GM04504 (cell line): ENCODE results near the gene KPNB1.

Experiments
- DNase-seq: peaks from one replicate; pipeline ENCODE4 v3.0.0-alpha.2; 2012; ENCODE audit warnings: low read depth

Gene KPNB1

DNA sequence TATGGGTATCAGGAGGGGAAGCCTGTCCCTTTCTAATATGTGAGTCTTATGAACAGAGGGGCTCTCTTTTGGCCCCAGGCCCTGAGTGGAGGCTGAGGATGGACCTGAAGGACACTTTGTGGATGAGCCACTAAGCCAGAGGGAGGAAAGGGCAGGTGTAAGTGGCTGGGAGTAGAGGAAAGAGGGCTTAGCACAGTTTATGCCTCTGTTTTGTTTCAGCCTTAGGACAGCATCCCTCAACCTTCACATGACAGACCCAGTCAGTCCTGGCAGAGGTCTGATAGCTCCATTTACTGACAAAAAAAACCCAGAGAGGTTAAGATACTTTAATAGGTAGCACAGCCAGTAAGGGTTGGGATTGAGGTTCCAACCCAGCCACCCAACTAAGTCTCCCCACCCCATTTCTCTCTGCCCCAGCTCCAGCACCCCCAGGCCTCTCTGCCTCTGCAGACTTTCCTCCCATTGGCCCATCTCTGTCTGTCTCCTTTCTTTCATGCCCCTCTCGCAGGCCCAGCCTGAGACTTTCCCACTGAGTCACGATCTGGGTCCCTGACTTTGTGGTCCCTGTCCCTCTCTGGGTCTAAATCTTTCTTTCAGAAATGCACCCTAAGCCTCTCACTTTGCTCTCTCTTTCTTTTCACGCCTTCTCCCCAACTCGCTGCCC is 78.6 kb downstream of the KPNB1 start:
- DNase-seq, result no peak

DNA sequence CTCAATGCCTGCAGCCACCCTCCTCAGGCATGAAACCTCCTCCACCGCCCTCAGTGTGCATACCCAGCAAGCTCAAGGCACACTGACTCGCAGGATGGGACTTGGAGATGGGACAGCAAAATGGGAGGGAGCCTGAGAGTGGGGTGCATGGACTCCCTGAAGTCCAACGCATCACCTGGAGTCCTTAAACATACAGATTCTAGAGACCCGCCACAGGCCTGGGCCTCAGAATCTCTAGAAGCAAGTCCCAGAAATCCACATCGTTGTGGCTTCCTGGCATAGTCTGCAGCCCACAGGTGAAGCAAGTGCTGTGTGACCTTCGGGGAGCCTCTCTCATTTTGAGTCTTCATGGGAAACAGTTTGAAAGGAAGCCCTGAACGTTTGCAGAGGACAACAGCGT is 79.8 kb downstream of the KPNB1 start:
- DNase-seq, result no peak

DNA sequence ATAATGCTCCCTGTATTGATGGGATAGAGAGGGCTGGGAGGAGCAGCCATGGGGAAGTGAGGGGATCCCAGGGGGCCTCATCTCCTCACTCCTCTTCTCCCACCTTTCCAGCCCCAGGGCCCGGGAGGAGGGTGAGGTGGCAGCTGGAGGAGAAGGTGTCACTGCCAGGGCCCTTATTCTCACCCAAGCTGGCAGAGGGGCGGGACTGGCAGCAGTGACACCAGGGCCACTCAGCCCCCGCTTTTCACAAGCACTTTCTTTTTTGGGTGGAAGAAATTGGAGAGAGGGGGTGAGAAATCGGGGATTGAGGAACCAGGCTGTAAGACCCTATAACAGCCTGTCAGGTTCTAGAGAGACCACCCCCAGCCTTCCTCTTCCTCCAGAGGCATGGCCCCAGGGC is 81.0 kb downstream of the KPNB1 start:
- no peak for DNase-seq

DNA sequence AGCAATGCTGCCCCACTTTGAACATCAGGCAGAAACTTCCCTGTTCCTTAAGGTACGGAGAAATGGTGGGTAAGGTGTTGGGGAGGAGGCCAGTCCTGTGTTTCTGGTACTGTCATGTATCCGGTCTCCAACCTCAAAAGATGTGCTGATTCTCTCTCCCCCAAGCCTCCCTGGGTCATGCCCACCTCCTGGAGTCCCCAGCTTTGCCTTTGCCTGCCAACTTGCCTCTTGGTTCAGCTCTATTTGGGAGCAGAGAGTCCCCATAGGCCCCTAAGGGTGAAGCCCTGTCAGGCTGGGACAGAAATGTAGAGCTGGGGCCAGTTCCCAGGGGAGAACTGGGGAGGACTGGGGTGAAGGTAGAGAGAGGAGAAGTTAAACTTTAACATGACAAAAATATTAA is 81.7 kb downstream of the KPNB1 start:
- no peak for DNase-seq

- DNase-seq, result no peak
These were observed 82.8 kb downstream of the KPNB1 start for GRCh38 chr17:47732399-47733046.

DNA sequence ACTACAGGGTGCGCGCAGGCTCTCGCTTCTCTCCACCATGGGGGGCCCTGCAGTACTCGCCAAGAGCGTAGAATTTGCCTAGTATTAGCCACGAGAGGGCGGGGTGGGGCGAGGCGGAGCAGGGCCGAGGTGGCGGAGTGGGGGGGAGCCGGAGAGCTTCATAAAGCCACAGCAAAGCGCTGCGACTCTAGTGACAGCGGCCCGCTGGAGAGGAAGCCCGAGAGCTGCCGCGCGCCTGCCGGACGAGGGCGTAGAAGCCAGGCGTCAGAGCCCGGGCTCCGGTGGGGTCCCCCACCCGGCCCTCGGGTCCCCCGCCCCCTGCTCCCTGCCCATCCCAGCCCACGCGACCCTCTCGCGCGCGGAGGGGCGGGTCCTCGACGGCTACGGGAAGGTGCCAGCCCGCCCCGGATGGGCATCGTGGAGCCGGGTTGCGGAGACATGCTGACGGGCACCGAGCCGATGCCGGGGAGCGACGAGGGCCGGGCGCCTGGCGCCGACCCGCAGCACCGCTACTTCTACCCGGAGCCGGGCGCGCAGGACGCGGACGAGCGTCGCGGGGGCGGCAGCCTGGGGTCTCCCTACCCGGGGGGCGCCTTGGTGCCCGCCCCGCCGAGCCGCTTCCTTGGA is 83.4 kb downstream of the KPNB1 start, which contains the start of gene TBX21:
Gene TBX21, plus strand, starts transcription at position 190 of the 627 bp plus-strand sequence. Its CDS starts 219 bp downstream, at position 409.
- DNase-seq, result no peak

GRCh38 chr17:47733674-47734410 is 84.1 kb downstream of the KPNB1 start:
- no peak for DNase-seq

DNA sequence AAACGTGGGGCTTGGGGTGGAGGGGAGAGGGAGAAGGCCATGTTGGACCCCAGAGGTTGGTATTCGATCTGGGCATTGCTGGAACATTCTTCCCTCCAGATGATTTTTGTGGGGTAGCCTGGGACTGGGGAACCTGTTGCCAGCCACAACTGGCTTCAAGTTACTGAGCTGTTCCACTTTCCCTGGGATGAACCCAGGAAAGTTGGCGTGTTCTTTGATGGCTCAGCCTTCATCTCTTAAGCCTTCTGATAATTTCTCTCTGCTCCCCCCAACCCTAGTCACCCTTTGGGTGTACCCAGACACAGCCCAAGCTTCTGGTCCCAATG is 85.4 kb downstream of the KPNB1 start:
- no peak for DNase-seq
